Ovary (tissue), 9 donors: ENCODE data around the gene PRKD1. TPM values are rescaled to one million over a fixed set of nuclear protein-coding genes. Genes with fewer than 3 reads are reported as not detected.
"Not testable (repeated sequence)": the region's sequence is repeated elsewhere in the genome, so short reads cannot be mapped to it uniquely, and the experiment has no call there.

Experiments used
- DNase-seq, 5 donors: peaks; one replicate each; pipeline ENCODE4 v3.0.0-alpha.2; 2019 to 2020
- H3K27ac ChIP-seq, 2 donors: fragments of 200-600 bp; one replicate each; pipeline versions ENCODE4 v1.5.1 to v1.8.0; 2019 to 2022
- H3K27me3 ChIP-seq: fragments of 200-600 bp; one replicate; pipeline ENCODE4 v1.8.0; 2022
- H3K36me3 ChIP-seq: fragments of 200-600 bp; sonication (generic); one replicate; pipeline ENCODE4 v1.5.1; 2019
- H3K4me1 ChIP-seq: one replicate; pipeline ENCODE4 v1.8.1; 2013; ENCODE audit warnings: mild to moderate bottlenecking, moderate library complexity; ENCODE audit not compliant: insufficient read depth
- H3K4me3 ChIP-seq: fragments of 200-600 bp; sonication (generic); one replicate; pipeline ENCODE4 v1.5.1; 2017
- H3K9me3 ChIP-seq, 2 donors: fragments of 200-600 bp in 1 of 2; sonication (generic) in 1 of 2; one replicate each; pipeline versions ENCODE4 v1.5.1 to v1.8.1; 2013 to 2019; ENCODE audit warnings: mild to moderate bottlenecking in 1 of 2, moderate library complexity in 1 of 2
- EP300 ChIP-seq: sonication (generic); formaldehyde crosslinking; IDR thresholded peaks from one replicate; pipeline ENCODE4 v1.6.1; 2017; ENCODE audit warnings: antibody characterized with exemption
- POLR2A ChIP-seq: fragments of 450-650 bp; IDR thresholded peaks from one replicate; pipeline ENCODE4 v1.6.1; 2017; ENCODE audit warnings: antibody characterized with exemption, mild to moderate bottlenecking, moderate library complexity
- WGBS, 3 donors: extraction: QIAGEN DNeasy Blood & Tissue Kit in 1 of 3; methylation state at CpG; one replicate each; pipeline versions ENCODE4 v1.1.5 to v1.1.7; 2013 to 2017; 5-methylcytosine and 5-hydroxymethylcytosine counted together
- intact Hi-C, 4 donors: fragments of 100-400 bp; cut with DNase I; formaldehyde crosslinking; loops; one replicate each; pipeline versions ENCODE4 v1.11.0 to v1.15.1; 2022 to 2023
- polyA plus RNA-seq, 2 donors: library from polyadenylated mRNA; stranded (reverse); fragments of 200-250 nt in 1 of 2; fragments of 350-450 nt in 1 of 2; fragmentation: Illumina TruSeq in 1 of 2; extraction: RNeasy Lipid Tissue Mini Kit (QIAGEN cat#74804) in 1 of 2; gene quantifications; one replicate each; pipeline ENCODE4 v1.2.3, GENCODE V29; 2013 to 2014
- total RNA-seq, 7 donors: library from RNA; depleted of rRNA in 2 of 7; stranded (reverse); fragments of >200 nt in 2 of 7; fragmentation: NEBNext Ultra II Directional in 3 of 7; extraction: Animal tissue kit (Norgen Biotek cat#: 25700) in 3 of 7; gene quantifications; one replicate each; pipeline versions ENCODE4 v1.1.0 to v1.2.4, GENCODE V29; 2016 to 2023
- TF ChIP-seq, protein P1 (sequence below), 3 donors: fragments of 450-650 bp in 2 of 3; fragments of 200-600 bp in 1 of 3; IDR thresholded peaks; one replicate each; pipeline versions ENCODE4 v1.5.1 to v1.8.0; 2016 to 2022; ENCODE audit warnings: antibody characterized with exemption in 3 of 3, mild to moderate bottlenecking in 1 of 3
- donor health status: DM: no; HTN: no; CAD: no; lungs with moderate emphysema.
- donor health status: DM: no; HTN: no; CAD: no.
- donor health status: Bipolar disorder and iron deficiency.
- donor health status: DM: yes; HTN: yes; CAD: no.
- donor health status: DM: no; HTN: no; CAD: no.
- donor health status: DM: yes; HTN: yes; CAD: no.

The PRKD1 gene
- total and polyA plus RNA-seq, 9 donors, result 7.7 to 39.9 (median 21.6) TPM

DNA sequence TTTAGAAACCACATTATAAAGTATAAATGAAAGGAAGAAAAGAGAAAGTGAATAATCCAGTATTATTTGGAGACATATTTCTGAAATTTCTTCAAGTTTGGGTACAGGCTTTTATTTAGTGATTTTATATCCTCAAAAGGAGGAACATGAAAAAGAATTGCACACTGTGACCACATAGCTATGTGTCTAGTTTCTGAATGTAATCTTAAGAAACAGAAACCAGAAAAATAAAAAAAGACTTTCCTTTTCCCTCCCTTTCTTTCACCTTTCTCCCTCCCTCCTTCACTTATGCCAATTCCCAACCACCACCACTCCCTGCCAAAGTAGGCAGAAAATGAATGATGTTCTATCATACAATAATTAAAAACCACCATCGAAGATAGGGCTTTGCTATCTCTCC lies 189.6 kb downstream of the PRKD1 start:
- DNase-seq, result no peak
- H3K4me3 ChIP-seq, result no peak overlapping the region
- TF ChIP-seq, protein P1, sequence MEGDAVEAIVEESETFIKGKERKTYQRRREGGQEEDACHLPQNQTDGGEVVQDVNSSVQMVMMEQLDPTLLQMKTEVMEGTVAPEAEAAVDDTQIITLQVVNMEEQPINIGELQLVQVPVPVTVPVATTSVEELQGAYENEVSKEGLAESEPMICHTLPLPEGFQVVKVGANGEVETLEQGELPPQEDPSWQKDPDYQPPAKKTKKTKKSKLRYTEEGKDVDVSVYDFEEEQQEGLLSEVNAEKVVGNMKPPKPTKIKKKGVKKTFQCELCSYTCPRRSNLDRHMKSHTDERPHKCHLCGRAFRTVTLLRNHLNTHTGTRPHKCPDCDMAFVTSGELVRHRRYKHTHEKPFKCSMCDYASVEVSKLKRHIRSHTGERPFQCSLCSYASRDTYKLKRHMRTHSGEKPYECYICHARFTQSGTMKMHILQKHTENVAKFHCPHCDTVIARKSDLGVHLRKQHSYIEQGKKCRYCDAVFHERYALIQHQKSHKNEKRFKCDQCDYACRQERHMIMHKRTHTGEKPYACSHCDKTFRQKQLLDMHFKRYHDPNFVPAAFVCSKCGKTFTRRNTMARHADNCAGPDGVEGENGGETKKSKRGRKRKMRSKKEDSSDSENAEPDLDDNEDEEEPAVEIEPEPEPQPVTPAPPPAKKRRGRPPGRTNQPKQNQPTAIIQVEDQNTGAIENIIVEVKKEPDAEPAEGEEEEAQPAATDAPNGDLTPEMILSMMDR (IDR thresholded peaks at IDR 0.05), result no peak
- TF ChIP-seq POLR2A (no peak), EP300 (no peak)
- no peaks in the 10 kb centered on the region for H3K9me3 ChIP-seq
- intact Hi-C loops, result no loop called here
- WGBS, 3 donors, result 35 to 52% (median 50%) methylated on average over 1 of the region's 1 CpG
- peaks cover 2% of the 10 kb centered on the region for H3K4me1 ChIP-seq
- no peaks in the 10 kb centered on the region for H3K27me3 ChIP-seq
- H3K36me3 ChIP-seq, result no peaks in the 10 kb centered on the region
- H3K27ac ChIP-seq, result no peak overlapping the region

DNA sequence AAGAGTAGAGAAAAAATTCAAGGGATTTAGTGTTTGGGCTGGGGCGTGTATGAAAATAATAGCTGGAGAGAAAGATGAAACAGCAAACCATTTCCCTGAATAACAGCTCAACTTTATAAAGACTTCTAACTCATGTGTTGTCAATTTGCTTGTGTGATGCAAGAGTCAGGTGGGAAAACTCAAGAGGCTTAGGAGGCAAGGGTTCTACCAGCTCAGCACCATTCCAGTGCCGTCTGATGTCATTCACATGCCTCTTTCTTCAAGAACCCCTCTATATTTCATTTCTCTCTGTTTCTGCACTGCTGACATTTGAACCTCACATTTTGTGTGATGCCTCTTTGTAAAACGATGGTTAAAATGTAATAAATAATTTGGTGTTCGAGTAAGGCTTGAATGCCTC lies 192.2 kb downstream of the PRKD1 start:
- no peak overlapping the region for H3K4me3 ChIP-seq
- no peak overlapping the region for H3K27ac ChIP-seq
- WGBS, 3 donors, result 88 to 94% (median 92%) methylated on average over 4 of the region's 4 CpGs
- no peaks in the 10 kb centered on the region for H3K4me1 ChIP-seq
- no peaks in the 10 kb centered on the region for H3K9me3 ChIP-seq
- TF ChIP-seq POLR2A (no peak), EP300 (no peak)
- TF ChIP-seq, protein P1 (IDR thresholded peaks at IDR 0.05), result no peak
- no peaks in the 10 kb centered on the region for H3K36me3 ChIP-seq
- intact Hi-C loops, result no loop called here
- no peak for DNase-seq
- no peaks in the 10 kb centered on the region for H3K27me3 ChIP-seq

DNA sequence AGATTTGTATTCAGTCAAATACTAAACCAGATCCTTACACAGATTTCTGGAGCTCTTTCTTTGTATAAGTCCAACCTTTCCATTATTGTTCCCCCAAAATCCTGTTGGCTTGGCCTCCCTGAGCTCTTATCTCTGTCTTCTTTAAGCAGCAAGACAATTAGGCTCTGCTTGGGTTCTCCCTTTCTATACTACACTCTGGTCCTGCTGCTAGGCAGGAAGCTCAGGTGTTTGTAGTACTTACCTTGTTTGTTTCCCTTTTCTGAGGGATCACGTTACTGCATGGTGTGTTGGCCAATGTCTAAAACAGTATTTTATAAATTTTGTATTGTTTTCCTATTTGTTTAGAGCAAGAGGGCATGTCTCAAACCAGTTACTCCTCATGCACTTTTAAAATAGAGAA lies 192.9 kb downstream of the PRKD1 start:
- intact Hi-C loops, result no loop called here
- Histone ChIP-seq H3K36me3 (no peaks in the 10 kb centered on the region), H3K9me3 (no peaks in the 10 kb centered on the region), H3K27me3 (no peaks in the 10 kb centered on the region), H3K4me1 (no peaks in the 10 kb centered on the region), H3K4me3 (no peak overlapping the region), H3K27ac (no peak overlapping the region)
- DNase-seq, result no peak
- TF ChIP-seq, protein P1 (IDR thresholded peaks at IDR 0.05), result no peak
- no peak for TF ChIP-seq EP300
- TF ChIP-seq POLR2A, result no peak
- 47 to 98% (median 95%) methylated on average over 1 of the region's 1 CpG for WGBS, 3 donors

DNA sequence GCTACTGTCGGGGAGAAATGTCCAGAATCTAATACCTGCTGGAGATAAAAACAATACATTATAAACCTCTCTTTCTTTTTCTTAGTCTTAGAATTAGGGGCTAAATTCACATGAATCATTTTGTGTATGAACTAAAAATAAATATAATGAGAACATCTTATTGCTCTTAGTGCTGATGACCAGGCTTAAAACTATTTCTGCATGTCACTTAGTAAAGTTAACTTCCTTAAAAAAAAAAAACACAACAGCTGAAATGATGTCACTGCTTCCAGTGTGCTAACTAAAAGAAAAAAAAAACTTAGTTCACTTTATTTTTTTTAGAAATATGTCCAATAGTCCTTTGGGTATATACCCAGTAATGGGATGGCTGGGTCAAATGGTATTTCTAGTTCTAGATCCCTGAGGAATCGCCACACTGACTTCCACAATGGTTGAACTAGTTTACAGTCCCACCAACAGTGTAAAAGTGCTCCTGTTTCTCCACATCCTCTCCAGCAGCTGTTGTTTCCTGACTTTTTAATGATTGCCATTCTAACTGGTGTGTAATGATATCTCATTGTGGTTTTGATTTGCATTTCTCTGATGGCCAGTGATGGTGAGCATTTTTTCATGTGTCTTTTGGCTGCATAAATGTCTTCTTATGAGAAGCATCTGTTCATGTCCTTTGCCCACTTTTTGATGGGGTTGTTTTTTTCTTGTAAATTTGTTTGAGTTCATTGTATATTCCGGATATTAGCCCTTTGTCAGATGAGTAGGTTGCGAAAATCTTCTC lies 200.9 kb downstream of the PRKD1 start:
- H3K9me3 ChIP-seq, H3K36me3 ChIP-seq, DNase-seq, H3K4me1 ChIP-seq, H3K27me3 ChIP-seq, H3K4me3 ChIP-seq, H3K27ac ChIP-seq: not testable (repeated sequence)
- 86 to 90% (median 89%) methylated on average over 4 of the region's 4 CpGs for WGBS, 3 donors
- intact Hi-C loops, result loop anchor here in 1 of 4 donors (10.0 kb wide), 1 partner anchor 62 kb away; no protein-coding TSS in a partner anchor

DNA sequence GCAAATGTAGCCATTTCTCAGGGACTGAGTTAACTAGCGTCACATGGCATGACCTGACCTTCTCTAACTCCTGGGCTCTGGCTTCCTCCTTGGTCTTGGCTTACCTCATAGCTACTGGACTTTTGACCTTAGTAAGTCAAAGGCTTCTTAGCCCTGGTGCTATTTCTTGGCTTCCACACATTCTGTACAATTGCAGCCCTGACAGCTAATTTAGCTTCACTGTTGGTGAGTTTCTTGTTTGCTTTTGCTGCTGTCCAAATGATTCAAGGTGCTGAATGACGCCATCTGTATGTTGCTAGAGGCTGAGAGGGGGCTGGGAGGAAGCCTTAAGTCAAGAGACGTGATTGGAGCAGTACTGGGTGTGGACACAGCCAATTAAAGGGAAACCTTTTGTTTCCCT lies 202.7 kb downstream of the PRKD1 start:
- Histone ChIP-seq H3K9me3 (no peaks in the 10 kb centered on the region), H3K4me3 (no peak overlapping the region), H3K27ac (peak overlapping the region in 1 of 2 donors; percentile 8), H3K4me1 (no peaks in the 10 kb centered on the region), H3K27me3 (no peaks in the 10 kb centered on the region), H3K36me3 (no peaks in the 10 kb centered on the region)
- WGBS, 3 donors, result 28 to 37% (median 29%) methylated on average over 3 of the region's 3 CpGs
- peak in 3 of 5 donors; percentile 18 to 30 (median 30) for DNase-seq
- intact Hi-C loops, result loop anchor here in 1 of 4 donors (10.0 kb wide), 1 partner anchor 60 kb away; no protein-coding TSS in a partner anchor
- TF ChIP-seq POLR2A, result no peak
- TF ChIP-seq EP300, result no peak
- TF ChIP-seq, protein P1 (IDR thresholded peaks at IDR 0.05), result no peak
